ENCODE results near the gene TBCD.

TBCD gene

GRCh38 chr17:82881324-82881823, 129.5 kb downstream of the TBCD start:
- DNase-seq (ENCODE audit: extremely low spot score) = no peak
- no peak for TF ChIP-seq CTCF (IDR thresholded peaks at IDR 0.05; ENCODE audit: control extremely low read depth, extremely low read depth, low read depth, missing control alignments)
- CTCF ChIA-PET = no interaction called here
- POLR2A ChIA-PET = no interaction called here

DNA sequence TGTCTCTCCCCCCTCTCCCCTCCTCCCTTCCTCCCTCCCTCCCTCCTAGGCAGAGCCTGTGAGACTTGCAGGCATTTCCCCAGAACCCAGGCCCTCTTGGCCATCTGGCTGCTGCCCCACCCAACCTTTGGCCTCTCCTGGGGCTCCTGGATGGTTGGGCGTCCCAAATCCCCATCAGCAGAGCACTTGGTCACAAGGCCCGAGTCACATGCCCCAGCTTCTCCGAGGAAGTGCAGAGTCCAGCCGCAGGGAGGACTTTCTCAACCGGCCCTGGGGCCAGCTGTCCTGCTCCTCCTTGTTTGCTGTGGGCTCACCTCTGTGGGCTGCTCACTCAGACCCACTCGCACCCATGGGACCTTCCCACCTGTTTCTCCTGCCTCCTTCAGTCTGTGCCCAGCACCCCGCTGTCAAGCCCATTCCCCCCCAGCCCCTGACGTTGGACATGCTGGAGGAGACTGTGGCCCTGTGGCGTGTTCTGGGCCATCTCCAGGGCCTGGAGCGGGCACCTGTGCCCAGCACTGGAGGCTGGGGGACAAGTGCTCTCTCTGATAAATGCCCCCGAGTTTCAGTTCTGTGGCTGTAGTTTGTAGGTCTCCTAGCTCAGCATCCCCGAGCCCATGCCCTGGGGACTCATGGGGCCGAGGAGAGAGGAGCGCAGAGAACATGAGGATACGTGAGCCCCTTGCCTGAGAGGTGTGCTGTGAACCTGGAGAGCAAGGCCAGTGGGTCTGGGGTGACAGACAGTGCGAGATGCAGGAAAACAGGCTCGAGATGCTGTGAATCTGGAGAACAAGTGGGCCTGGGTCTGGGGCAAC, 130.2 kb downstream of the TBCD start:
- CTCF ChIA-PET = no interaction called here
- POLR2A ChIA-PET = no interaction called here
- no peak for TF ChIP-seq CTCF (IDR thresholded peaks at IDR 0.05; ENCODE audit: control extremely low read depth, extremely low read depth, low read depth, missing control alignments)
- no peak for DNase-seq (ENCODE audit: extremely low spot score)

GRCh38 chr17:82882715-82883418, 131.0 kb downstream of the TBCD start:
- POLR2A ChIA-PET = no interaction called here
- CTCF ChIA-PET = no interaction called here

DNA sequence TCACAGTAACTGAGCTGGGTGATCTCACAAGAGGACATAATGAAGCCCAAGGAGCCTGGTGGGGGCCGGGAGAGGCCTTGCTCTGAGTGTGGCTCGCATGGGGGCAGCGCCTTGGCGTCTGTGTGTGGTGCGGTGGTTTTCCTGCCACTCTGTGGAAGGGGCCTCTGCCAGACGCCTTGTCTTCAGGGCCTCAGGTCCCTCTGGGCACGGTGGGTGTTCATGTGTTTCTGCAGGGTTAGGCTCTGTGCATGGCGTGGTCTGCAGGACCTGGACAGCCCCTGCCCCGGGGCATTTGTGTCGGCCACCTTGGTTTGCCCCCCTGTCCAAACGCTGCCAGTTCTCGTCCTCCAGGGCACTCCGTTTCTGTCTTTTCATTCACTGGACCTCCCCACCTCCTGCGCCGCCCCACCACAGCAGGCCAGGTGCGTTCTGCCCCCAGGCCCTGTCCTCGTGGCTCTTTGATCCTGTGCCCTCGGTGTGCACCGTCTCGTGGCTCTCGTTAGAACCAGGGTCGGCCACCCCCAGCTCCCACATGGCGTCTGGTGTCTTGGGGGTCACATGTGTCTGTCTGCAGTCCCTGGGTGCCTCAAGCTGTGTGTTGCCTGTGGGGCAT, 131.7 kb downstream of the TBCD start:
- ChIA-PET POLR2A (no interaction called here), CTCF (interaction anchor here (2.7 kb wide), 1 partner anchor 11 kb away, joined by 18 read pairs; no protein-coding TSS in a partner anchor)
- no peak for DNase-seq (ENCODE audit: extremely low spot score)
- TF ChIP-seq CTCF (IDR thresholded peaks at IDR 0.05; ENCODE audit: control extremely low read depth, extremely low read depth, low read depth, missing control alignments) = no peak

More at GRCh38 chr17:82882715-82883418, 131.0 kb downstream of the TBCD start:
- DNase-seq (ENCODE audit: extremely low spot score) = no peak
- TF ChIP-seq CTCF (IDR thresholded peaks at IDR 0.05; ENCODE audit: control extremely low read depth, extremely low read depth, low read depth, missing control alignments) = no peak

- no peak for TF ChIP-seq CTCF (IDR thresholded peaks at IDR 0.05; ENCODE audit: control extremely low read depth, extremely low read depth, low read depth, missing control alignments)
- ChIA-PET POLR2A (no interaction called here), CTCF (interaction anchor here (0.9 to 2.7 kb wide), 3 partner anchors 12 to 40 kb away, joined by 3 to 18 read pairs (median 5); no protein-coding TSS in a partner anchor)
- DNase-seq (ENCODE audit: extremely low spot score) = no peak
These were observed 132.6 kb downstream of the TBCD start for GRCh38 chr17:82884341-82884969.

GRCh38 chr17:82884970-82885353, 133.1 kb downstream of the TBCD start:
- ChIA-PET POLR2A (interaction anchor here (1.1 kb wide), 1 partner anchor 20 kb away, joined by 3 read pairs; no protein-coding TSS in a partner anchor), CTCF (interaction anchor here (0.9 to 2.7 kb wide), 6 partner anchors 12 to 103 kb away, joined by 3 to 18 read pairs (median 4); no protein-coding TSS in a partner anchor)
- no peak for TF ChIP-seq CTCF (IDR thresholded peaks at IDR 0.05; ENCODE audit: control extremely low read depth, extremely low read depth, low read depth, missing control alignments)
- DNase-seq (ENCODE audit: extremely low spot score) = no peak
